ENCODE measurements around the gene FGF13.

The FGF13 gene

GRCh38 chrX:138651494-138651893 is 60.0 kb downstream of the FGF13 start:
- no peak for DNase-seq

- DNase-seq, result no peak
Measured at GRCh38 chrX:138648568-138648967, 62.9 kb downstream of the FGF13 start.

GRCh38 chrX:138638996-138639395 is 72.5 kb downstream of the FGF13 start:
- DNase-seq, result no peak
